A549 (cell line): ENCODE measurements around the gene NDUFV2. TPM values are rescaled to one million over a fixed set of nuclear protein-coding genes. Genes with fewer than 3 reads are reported as not detected.

Experiments used
- ATAC-seq, 2 experiments: fragments of 200-7000 bp in 1 of 2; fragments of >200 bp in 1 of 2; cut with Nextera tagmentation in 1 of 2; cut with Tn5 transposase in 1 of 2; 3 replicates each; pipeline versions ENCODE4 v1.8.0 to v1.9.1; 2018 to 2020; ENCODE audit warnings: mild to moderate bottlenecking in 1 of 2, moderate library complexity in 1 of 2
- CTCF ChIA-PET: fragments of 300-600 bp; sonication (Branson Sonifier 250); formaldehyde crosslinking; extraction: SDS; loops from one replicate; lab custom pipeline; 2021; ENCODE audit warnings: antibody characterized with exemption, inconsistent platforms; lab: Yijun Ruan, JAX
- POLR2A ChIA-PET: fragments of 350-600 bp; formaldehyde crosslinking; extraction: SDS; loops from one replicate; lab custom pipeline; 2021; ENCODE audit warnings: antibody characterized with exemption, inconsistent platforms; lab: Yijun Ruan, JAX
- DNase-seq, 2 experiments: peaks; one replicate each; pipeline versions ENCODE4 v3.0.0 to v3.0.0-alpha.2; 2011 to 2016; ENCODE audit warnings: low read depth in 1 of 2, low spot score in 1 of 2
- FAIRE-seq: peaks from 2 replicates; lab custom pipeline; 2011; peaks lifted over from hg19 to GRCh38; lab: Jason Lieb, UNC
- H3K27ac ChIP-seq, 2 experiments: fragments of >200 bp; sonication (Bioruptor Twin); formaldehyde crosslinking; 3 replicates each; pipeline ENCODE4 v1.5.1; 2016 to 2017
- H3K4me1 ChIP-seq: fragments of >200 bp; sonication (Bioruptor Twin); formaldehyde crosslinking; 3 replicates; pipeline ENCODE4 v1.6.1; 2016
- H3K4me2 ChIP-seq: fragments of >200 bp; sonication (Bioruptor Twin); formaldehyde crosslinking; 3 replicates; pipeline ENCODE4 v1.6.1; 2016
- H3K4me3 ChIP-seq: fragments of >200 bp; sonication (Bioruptor Twin); formaldehyde crosslinking; 3 replicates; pipeline ENCODE4 v1.5.1; 2016
- H3K9me3 ChIP-seq: fragments of >200 bp; sonication (Bioruptor Twin); formaldehyde crosslinking; 3 replicates; pipeline ENCODE4 v1.6.1; 2016
- CEBPB ChIP-seq, 2 experiments: fragments of >200 bp in 1 of 2; sonication (Bioruptor Twin) in 1 of 2; formaldehyde crosslinking in 1 of 2; IDR thresholded peaks; 2 replicates each; pipeline ENCODE4 v1.6.1; 2012 to 2016
- POLR2AphosphoS2 ChIP-seq: conservative IDR thresholded peaks from 2 replicates; pipeline ENCODE4 v1.6.1; 2012; ENCODE audit warnings: low read length, improper control_type of control experiment, inconsistent platforms
- WGBS: methylation state at CpG from one replicate; pipeline ENCODE4 v1.1.6; 2017; ENCODE audit errors: missing lambda C conversion rate; 5-methylcytosine and 5-hydroxymethylcytosine counted together
- polyA plus RNA-seq, 4 experiments: library from polyadenylated mRNA; depleted of rRNA in 3 of 4; stranded (reverse); fragments of >200 nt; fragmentation: RNase III in 1 of 4; extraction: RNeasy Plus Mini Kit Qiagen cat#74134 plus additional on column Dnase treatment in 1 of 4; gene quantifications; 2 replicates in 3 of 4; 3 replicates in 1 of 4; pipeline ENCODE4 v1.2.3, GENCODE V29; 2011 to 2017

The NDUFV2 gene
- polyA plus RNA-seq, 2 of the 4 experiments (the other 2 are of a cell fraction), result 115 to 180 TPM

DNA sequence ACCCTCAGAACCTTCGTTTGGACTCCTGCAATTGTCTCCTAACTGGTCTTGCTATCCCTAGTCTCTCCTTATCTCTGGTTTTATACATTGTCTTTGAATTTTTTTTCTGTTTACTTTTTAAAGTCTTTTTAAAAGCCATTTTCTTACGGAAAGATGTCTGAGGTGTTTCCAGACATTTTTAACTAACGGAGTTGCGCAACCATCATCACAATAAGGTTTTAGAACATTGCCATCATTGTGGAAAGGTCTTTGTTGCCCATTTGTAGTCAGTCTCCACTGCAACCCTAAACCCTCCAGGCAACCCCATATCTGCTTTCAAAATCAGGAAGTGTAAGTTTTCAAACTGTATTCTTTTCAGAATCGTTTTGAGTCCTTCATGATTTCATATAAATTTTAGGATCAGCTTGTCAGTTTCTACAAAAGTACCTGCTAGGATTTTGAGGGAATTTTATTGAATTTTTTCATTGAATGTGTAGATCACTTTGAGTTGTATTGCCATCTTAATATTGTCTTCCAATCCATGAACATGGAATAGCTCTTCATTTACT is 80.4 kb downstream of the NDUFV2 start:
- no peak for FAIRE-seq
- no peak overlapping the region for H3K4me2 ChIP-seq
- no peak for ATAC-seq
- H3K4me1 ChIP-seq, result no peaks in the 10 kb centered on the region
- 76% methylated on average over 5 of the region's 5 CpGs for WGBS
- TF ChIP-seq POLR2AphosphoS2 (no peak), CEBPB (IDR thresholded peaks at IDR 0.05) (peak; percentile 78 to 81; a peak in 3 of 4 replicates)
- TF ChIP-seq, all 56 proteins: peak for 1
- H3K27ac ChIP-seq, result no peak overlapping the region
- H3K4me3 ChIP-seq, result no peak overlapping the region
- H3K9me3 ChIP-seq, result no peaks in the 10 kb centered on the region
- no peak for DNase-seq
- ChIA-PET POLR2A (no interaction called here), CTCF (no interaction called here)

Other genes with a start within 250 kb of the NDUFV2 start
- gene ANKRD12, start 34.1 kb downstream of the NDUFV2 start, polyA plus RNA-seq (2011; rRNA removed), result 7.3 and 8.0 TPM in 2 replicates
- gene ANKRD12, start 34.1 kb downstream of the NDUFV2 start, polyA plus RNA-seq (2017; fragmentation: RNase III; extraction: RNeasy Plus Mini Kit Qiagen cat#74134 plus additional on column Dnase treatment), result 2.6 to 3.2 TPM (median 2.7 TPM) in 3 replicates
- 38.3 and 38.5 TPM in 2 replicates for gene TWSG1, start 232.1 kb downstream of the NDUFV2 start, polyA plus RNA-seq (2011; rRNA removed)
- gene TWSG1, start 232.1 kb downstream of the NDUFV2 start, polyA plus RNA-seq (2017; fragmentation: RNase III; extraction: RNeasy Plus Mini Kit Qiagen cat#74134 plus additional on column Dnase treatment), result 18.1 to 20.6 TPM (median 19.4 TPM) in 3 replicates